Coronary artery (tissue), 2 donors: ENCODE results near the gene REXO1.
"Not testable (repeated sequence)": the region's sequence is repeated elsewhere in the genome, so short reads cannot be mapped to it uniquely, and the experiment has no call there.

Source experiments
- DNase-seq: peaks from one replicate; pipeline ENCODE4 v3.0.0-alpha.2; 2017; ENCODE audit warnings: low spot score
- H3K27ac ChIP-seq, 2 donors: fragments of 200-600 bp; sonication (generic); one replicate each; pipeline ENCODE4 v1.5.1; 2016 to 2019
- H3K4me3 ChIP-seq: fragments of 200-600 bp; sonication (generic); 2 replicates; pipeline ENCODE4 v1.5.1; 2016; ENCODE audit warnings: mild to moderate bottlenecking, moderate library complexity
- TF ChIP-seq, protein P1 (sequence below): fragments of 200-600 bp; sonication (generic); IDR thresholded peaks from one replicate; pipeline ENCODE4 v1.5.1; 2019; ENCODE audit warnings: antibody characterized with exemption

REXO1 gene

DNA sequence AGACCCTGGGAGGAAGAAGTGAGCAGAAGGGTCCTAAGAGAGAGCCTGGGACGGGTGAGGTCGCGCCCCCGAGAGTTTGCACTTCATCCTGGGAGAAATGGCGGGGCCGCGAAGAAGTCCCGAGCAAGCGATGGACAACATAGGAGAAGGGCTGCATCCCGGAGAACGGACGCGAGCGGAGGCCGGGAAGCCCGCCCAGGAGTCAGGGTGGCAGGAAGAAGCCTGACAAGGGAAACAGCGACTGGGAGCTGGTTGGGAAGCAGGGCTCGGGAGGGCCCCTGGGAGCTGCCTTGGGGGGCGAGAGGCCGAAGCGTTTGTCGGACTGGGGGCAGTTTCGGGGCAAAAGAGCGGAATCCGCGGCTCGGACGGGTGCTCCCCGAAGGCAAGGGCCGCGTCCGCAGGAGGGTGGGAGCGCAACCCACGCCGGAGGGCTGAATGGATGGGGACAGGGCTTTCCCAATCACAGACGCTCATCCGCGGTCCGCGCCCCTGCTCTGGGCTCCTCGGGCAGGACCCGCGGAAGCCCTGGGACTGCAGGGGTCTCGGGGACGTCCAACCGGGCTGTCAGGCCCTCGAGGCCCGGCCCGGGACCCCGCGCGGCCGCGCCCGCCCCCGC lies 36.5 kb upstream of the REXO1 start:
- TF ChIP-seq, protein P1, sequence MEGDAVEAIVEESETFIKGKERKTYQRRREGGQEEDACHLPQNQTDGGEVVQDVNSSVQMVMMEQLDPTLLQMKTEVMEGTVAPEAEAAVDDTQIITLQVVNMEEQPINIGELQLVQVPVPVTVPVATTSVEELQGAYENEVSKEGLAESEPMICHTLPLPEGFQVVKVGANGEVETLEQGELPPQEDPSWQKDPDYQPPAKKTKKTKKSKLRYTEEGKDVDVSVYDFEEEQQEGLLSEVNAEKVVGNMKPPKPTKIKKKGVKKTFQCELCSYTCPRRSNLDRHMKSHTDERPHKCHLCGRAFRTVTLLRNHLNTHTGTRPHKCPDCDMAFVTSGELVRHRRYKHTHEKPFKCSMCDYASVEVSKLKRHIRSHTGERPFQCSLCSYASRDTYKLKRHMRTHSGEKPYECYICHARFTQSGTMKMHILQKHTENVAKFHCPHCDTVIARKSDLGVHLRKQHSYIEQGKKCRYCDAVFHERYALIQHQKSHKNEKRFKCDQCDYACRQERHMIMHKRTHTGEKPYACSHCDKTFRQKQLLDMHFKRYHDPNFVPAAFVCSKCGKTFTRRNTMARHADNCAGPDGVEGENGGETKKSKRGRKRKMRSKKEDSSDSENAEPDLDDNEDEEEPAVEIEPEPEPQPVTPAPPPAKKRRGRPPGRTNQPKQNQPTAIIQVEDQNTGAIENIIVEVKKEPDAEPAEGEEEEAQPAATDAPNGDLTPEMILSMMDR: no peak
- Histone ChIP-seq H3K4me3 (peak overlapping the region; percentile 88), H3K27ac (peak overlapping the region; percentile 73 to 90)
- no peak for DNase-seq

GRCh38 chr19:1884291-1884718 lies 36.0 kb upstream of the REXO1 start:
- H3K4me3 ChIP-seq: peak overlapping the region; percentile 88
- DNase-seq: no peak
- TF ChIP-seq, protein P1: no peak
- H3K27ac ChIP-seq: peak overlapping the region; percentile 73 to 90

DNA sequence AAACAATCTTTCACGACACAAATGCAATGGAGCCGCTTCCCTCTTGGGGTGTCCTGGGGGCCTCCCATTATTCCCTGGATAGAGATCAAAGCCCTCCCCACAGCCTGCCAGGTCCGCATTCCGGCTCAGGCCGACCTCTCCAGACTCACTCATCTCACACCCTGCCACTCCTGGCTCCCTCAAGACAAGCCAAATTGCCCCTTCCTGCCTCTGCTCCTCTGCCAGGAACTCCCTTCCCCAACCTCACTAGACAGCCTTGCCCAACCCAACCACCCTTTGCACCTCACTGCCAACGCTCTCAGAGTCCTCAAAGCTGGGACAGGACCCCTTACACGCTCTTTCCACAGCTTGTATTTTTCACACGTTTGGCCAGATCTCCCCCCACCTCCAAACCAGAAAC lies 35.5 kb upstream of the REXO1 start:
- TF ChIP-seq, protein P1: no peak

DNA sequence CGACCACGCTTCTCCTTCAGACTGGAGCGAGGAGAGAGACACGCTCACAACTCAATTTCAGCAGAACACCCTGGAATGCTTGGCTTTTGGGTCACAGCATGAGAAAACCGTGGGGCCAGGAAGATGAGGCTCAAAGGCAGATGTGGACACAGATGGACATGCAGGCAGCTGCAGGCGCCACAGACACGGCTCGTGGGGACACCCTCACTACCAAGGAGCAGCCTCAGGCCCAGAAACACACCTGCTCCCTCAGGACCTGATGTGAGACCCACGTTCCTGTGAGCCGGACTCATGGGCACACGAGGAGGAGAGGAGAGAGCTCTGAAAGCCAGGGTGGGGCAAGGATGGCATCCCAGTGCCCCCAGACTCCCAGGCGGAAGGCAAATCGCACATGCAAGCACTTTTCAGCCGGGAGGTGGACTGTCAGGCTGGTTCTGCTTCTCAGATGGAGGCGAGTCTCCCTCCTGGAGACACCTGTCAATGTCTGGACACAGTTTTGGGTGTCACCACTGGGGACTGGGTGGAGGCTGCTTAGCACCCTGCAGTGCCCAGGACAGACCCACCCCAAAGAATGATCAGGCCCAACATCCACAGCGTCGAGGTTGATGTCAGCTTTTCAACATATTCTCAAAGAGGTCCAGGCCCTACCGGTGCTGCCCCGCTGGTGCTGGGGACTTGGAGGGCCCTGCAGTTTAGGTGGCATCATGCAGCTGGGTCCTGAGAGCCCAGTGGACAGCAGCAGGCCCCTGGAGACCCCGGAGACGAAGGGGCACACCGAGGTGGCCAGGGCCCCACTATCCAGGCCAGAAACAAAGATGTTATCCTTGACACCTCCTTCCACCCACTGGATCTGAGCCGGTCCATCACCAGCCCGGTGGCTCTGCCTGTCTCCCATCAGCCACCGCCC lies 34.8 kb upstream of the REXO1 start:
- TF ChIP-seq, protein P1: no peak
- H3K4me3 ChIP-seq: peak overlapping the region; percentile 88
- peak overlapping the region in 1 of 2 donors; percentile 90 for H3K27ac ChIP-seq
- DNase-seq: no peak

More for the DNA sequence above, 35.5 kb upstream of the REXO1 start:
- Histone ChIP-seq H3K4me3 (peak overlapping the region; percentile 88), H3K27ac (peak overlapping the region in 1 of 2 donors; percentile 90)
- no peak for DNase-seq

- Histone ChIP-seq H3K4me3 (peak overlapping the region; percentile 88), H3K27ac (peak overlapping the region in 1 of 2 donors; percentile 90)
- TF ChIP-seq, protein P1: no peak
- no peak for DNase-seq
Observed at GRCh38 chr19:1882089-1882785, 34.0 kb upstream of the REXO1 start.

GRCh38 chr19:1881393-1882088 lies 33.3 kb upstream of the REXO1 start:
- Histone ChIP-seq H3K4me3 (peak overlapping the region; percentile 88), H3K27ac (peak overlapping the region in 1 of 2 donors; percentile 90)
- not testable (repeated sequence) for DNase-seq
